HepG2 (cell line): Measurements from ENCODE around the gene LIM2. TPM values are rescaled to one million over a fixed set of nuclear protein-coding genes. Genes with fewer than 3 reads are reported as not detected.

ENCODE experiments used
- ATAC-seq: fragments of 200-7000 bp; cut with Tn5 transposase; 3 replicates; pipeline ENCODE4 v1.9.1; 2020; ENCODE audit warnings: mild to moderate bottlenecking, moderate library complexity
- BruUV-seq: library from RNA; stranded (reverse); fragments of 400-500 nt; replicated peaks from 2 replicates; lab custom pipeline; 2021; lab: Mats Ljungman, UMichigan
- CTCF ChIA-PET: fragments of 300-600 bp; formaldehyde crosslinking; extraction: SDS; loops from one replicate; lab custom pipeline; 2021; ENCODE audit warnings: low total read pairs, inconsistent platforms, low intra/inter-chr PET ratio; lab: Yijun Ruan, JAX
- POLR2A ChIA-PET: fragments of 350-600 bp; sonication (Branson Sonifier 250); formaldehyde crosslinking; loops from one replicate; lab custom pipeline; 2020; ENCODE audit warnings: antibody characterized with exemption, inconsistent platforms; lab: Yijun Ruan, JAX
- DNase-seq: peaks from one replicate; pipeline ENCODE4 v3.0.0-alpha.2; 2015; ENCODE audit warnings: low spot score
- FAIRE-seq: peaks from 3 replicates; lab custom pipeline; 2011; peaks lifted over from hg19 to GRCh38; lab: Jason Lieb, UNC
- H2AFZ ChIP-seq: one replicate; pipeline ENCODE4 v1.6.1; 2011; ENCODE audit warnings: low read length, inconsistent platforms
- H3K27ac ChIP-seq: fragments of 300-600 bp; 3 replicates; pipeline ENCODE4 v1.8.0; 2011; ENCODE audit warnings: mixed run types, mild to moderate bottlenecking, mixed read lengths, low read length, inconsistent platforms; ENCODE audit not compliant: insufficient read depth; ENCODE audit errors: extremely low read length
- H3K27me3 ChIP-seq, 2 experiments: fragments of 200-600 bp in 1 of 2; 2 replicates in 1 of 2; 3 replicates in 1 of 2; pipeline versions ENCODE4 v1.6.0 to v1.8.0; 2011; ENCODE audit warnings: low read length in 2 of 2, mild to moderate bottlenecking in 2 of 2, moderate library complexity in 2 of 2, inconsistent platforms in 1 of 2; ENCODE audit not compliant: insufficient read depth in 2 of 2, control insufficient read depth in 1 of 2
- H3K36me3 ChIP-seq, 2 experiments: fragments of 200-600 bp in 1 of 2; replicated peaks in 1 of 2; 2 replicates in 1 of 2; 3 replicates in 1 of 2; pipeline versions ENCODE4 v1.5.1 to v1.8.0; 2011; ENCODE audit warnings: low read length in 2 of 2, inconsistent platforms in 1 of 2; ENCODE audit not compliant: insufficient read depth in 2 of 2, control insufficient read depth in 1 of 2
- H3K4me1 ChIP-seq: 2 replicates; pipeline ENCODE4 v1.5.1; 2012; ENCODE audit warnings: low read length, inconsistent platforms; ENCODE audit not compliant: insufficient read depth
- H3K4me2 ChIP-seq: 2 replicates; pipeline ENCODE4 v1.6.0; 2011; ENCODE audit warnings: low read depth, low read length, inconsistent platforms
- H3K4me3 ChIP-seq, 3 experiments: fragments of 200-600 bp in 1 of 3; sonication (generic), shearing (Covaris generic) in 1 of 3; replicated peaks in 1 of 3; 2 replicates each; pipeline ENCODE4 v1.5.1; 2011 to 2016; ENCODE audit warnings: low read length in 3 of 3, inconsistent platforms in 2 of 3, low read depth in 2 of 3, mild to moderate bottlenecking in 2 of 3, control low read depth in 1 of 3, mixed read lengths in 1 of 3; ENCODE audit not compliant: insufficient read depth in 1 of 3
- H3K79me2 ChIP-seq: one replicate; pipeline ENCODE4 v1.6.1; 2011; ENCODE audit warnings: low read length, inconsistent platforms; ENCODE audit not compliant: insufficient read depth
- H3K9ac ChIP-seq: 2 replicates; pipeline ENCODE4 v1.6.0; 2011; ENCODE audit warnings: mild to moderate bottlenecking, low read depth, low read length, inconsistent platforms; ENCODE audit not compliant: insufficient read depth
- H3K9me3 ChIP-seq: 2 replicates; pipeline ENCODE4 v1.5.1; 2012; ENCODE audit warnings: mild to moderate bottlenecking, low read length
- H4K20me1 ChIP-seq: 2 replicates; pipeline ENCODE4 v1.6.0; 2011; ENCODE audit warnings: inconsistent platforms, mild to moderate bottlenecking, low read length, moderate library complexity; ENCODE audit not compliant: insufficient read depth
- AHR ChIP-seq: IDR thresholded peaks from 2 replicates; pipeline ENCODE4 v1.6.1; 2018; ENCODE audit warnings: missing genetic modification reagents, missing compliant biosample characterization
- ARNTL ChIP-seq: sonication (generic); formaldehyde crosslinking; IDR thresholded peaks from 2 replicates; pipeline ENCODE4 v1.4.0; 2020; ENCODE audit warnings: mild to moderate bottlenecking, missing genetic modification reagents
- CBX1 ChIP-seq: IDR thresholded peaks from one replicate; pipeline ENCODE4 v1.6.1; 2016; ENCODE audit warnings: antibody characterized with exemption, low read depth
- DR1 ChIP-seq: sonication (generic); formaldehyde crosslinking; IDR thresholded peaks from 2 replicates; pipeline ENCODE4 v1.8.0; 2021; ENCODE audit warnings: mild to moderate bottlenecking, missing genetic modification reagents, inconsistent platforms
- FOXA1 ChIP-seq, 2 experiments: fragments of 450-650 bp in 1 of 2; sonication (generic) in 1 of 2; formaldehyde crosslinking in 1 of 2; IDR thresholded peaks; 2 replicates each; pipeline versions ENCODE4 v1.4.0 to v1.6.1; 2016 to 2020; ENCODE audit warnings: missing genetic modification reagents in 1 of 2
- IRF2 ChIP-seq: IDR thresholded peaks from 2 replicates; pipeline ENCODE4 v1.6.1; 2018; ENCODE audit warnings: missing genetic modification reagents, missing compliant biosample characterization
- MED8 ChIP-seq: sonication (generic); formaldehyde crosslinking; IDR thresholded peaks from 2 replicates; pipeline ENCODE4 v1.8.1; 2023; ENCODE audit warnings: mild to moderate bottlenecking, missing genetic modification reagents; ENCODE audit not compliant: insufficient replicate concordance
- MIXL1 ChIP-seq: IDR thresholded peaks from 2 replicates; pipeline ENCODE4 v1.6.1; 2016
- RXRA ChIP-seq: sonication (generic); formaldehyde crosslinking; IDR thresholded peaks from 2 replicates; pipeline ENCODE4 v1.5.1; 2020; ENCODE audit warnings: missing genetic modification reagents
- TCF7 ChIP-seq: sonication (generic); IDR thresholded peaks from 2 replicates; pipeline ENCODE4 v1.6.1; 2016; ENCODE audit warnings: antibody characterized with exemption, low read depth
- TRIM24 ChIP-seq: sonication (generic); formaldehyde crosslinking; IDR thresholded peaks from 2 replicates; pipeline ENCODE4 v1.8.0; 2022; ENCODE audit warnings: mild to moderate bottlenecking, missing genetic modification reagents
- ZNF230 ChIP-seq: sonication (generic); formaldehyde crosslinking; IDR thresholded peaks from 2 replicates; pipeline ENCODE4 v1.4.0; 2020; ENCODE audit warnings: mild to moderate bottlenecking, missing genetic modification reagents
- ZNF605 ChIP-seq: sonication (generic); formaldehyde crosslinking; IDR thresholded peaks from 2 replicates; pipeline ENCODE4 v1.8.0; 2022; ENCODE audit warnings: mild to moderate bottlenecking, missing genetic modification reagents
- ZNF614 ChIP-seq: IDR thresholded peaks from 2 replicates; pipeline ENCODE4 v1.6.1; 2018; ENCODE audit warnings: missing biosample characterization, missing genetic modification reagents, inconsistent platforms, borderline replicate concordance
- ZNF746 ChIP-seq: sonication (generic); formaldehyde crosslinking; IDR thresholded peaks from 2 replicates; pipeline ENCODE4 v1.8.0; 2022; ENCODE audit warnings: mild to moderate bottlenecking, missing genetic modification reagents
- ZNF749 ChIP-seq: sonication (generic); formaldehyde crosslinking; IDR thresholded peaks from 2 replicates; pipeline ENCODE4 v1.8.0; 2022; ENCODE audit warnings: mild to moderate bottlenecking, missing genetic modification reagents, moderate library complexity, borderline replicate concordance
- ZNF768 ChIP-seq: sonication (generic); formaldehyde crosslinking; IDR thresholded peaks from 2 replicates; pipeline ENCODE4 v1.4.0; 2020; ENCODE audit warnings: missing genetic modification reagents
- ZNF782 ChIP-seq: sonication (generic); formaldehyde crosslinking; IDR thresholded peaks from 2 replicates; pipeline ENCODE4 v1.4.0; 2020; ENCODE audit warnings: missing genetic modification reagents, mild to moderate bottlenecking, borderline replicate concordance
- ZNF816 ChIP-seq: sonication (generic); formaldehyde crosslinking; IDR thresholded peaks from 2 replicates; pipeline ENCODE4 v1.8.0; 2022; ENCODE audit warnings: missing genetic modification reagents, mild to moderate bottlenecking, borderline replicate concordance
- WGBS: methylation state at CpG from one replicate; pipeline ENCODE4 v1.1.6; 2017; ENCODE audit warnings: low lambda C conversion rate; 5-methylcytosine and 5-hydroxymethylcytosine counted together
- in situ Hi-C: cut with HindIII; loops from 2 replicates; pipeline ENCODE4 v1.10.0; 2017; ENCODE audit warnings: low pct_unique_long_range_greater_than_20kb; ENCODE audit not compliant: extremely low pct_ligation_motif_present
- intact Hi-C: fragments of 100-400 bp; cut with micrococcal nuclease; formaldehyde crosslinking; loops from one replicate; pipeline ENCODE4 v1.10.0; 2022; ENCODE audit not compliant: unreplicated experiment
- polyA plus RNA-seq, 8 experiments: library from polyadenylated mRNA; depleted of rRNA in 3 of 8; stranded (reverse) in 7 of 8; unstranded in 1 of 8; fragments of >200 nt; fragmentation: Illumina TruSeq in 4 of 8; extraction: Trizol in 4 of 8; gene quantifications; 2 replicates each; pipeline versions ENCODE4 v1.2.1 to v1.2.3, GENCODE V29; 2011 to 2016; ENCODE audit warnings: low read depth in 4 of 8, missing spikeins in 1 of 8, mixed read lengths in 1 of 8; ENCODE audit not compliant: insufficient read depth in 1 of 8
- total RNA-seq, 5 experiments: library from RNA; depleted of rRNA; stranded (reverse); fragments of >200 nt; fragmentation: Illumina TruSeq; extraction: Trizol; gene quantifications; 2 replicates each; pipeline ENCODE4 v1.2.3, GENCODE V29; 2016; ENCODE audit warnings: low read depth in 1 of 5
- TF ChIP-seq, protein P1 (sequence below): IDR thresholded peaks from 2 replicates; pipeline ENCODE4 v1.6.1; 2016; ENCODE audit warnings: mild to moderate bottlenecking
- TF ChIP-seq, protein P2 (sequence below), 2 experiments: fragments of 450-650 bp in 1 of 2; sonication (generic) in 1 of 2; formaldehyde crosslinking; IDR thresholded peaks; 2 replicates each; pipeline versions ENCODE4 v1.5.0 to v1.8.0; 2020 to 2022; ENCODE audit warnings: mild to moderate bottlenecking in 1 of 2, missing genetic modification reagents in 1 of 2
- TF ChIP-seq, protein P3 (sequence below): sonication (generic); formaldehyde crosslinking; IDR thresholded peaks from 2 replicates; pipeline ENCODE4 v1.5.0; 2020; ENCODE audit warnings: missing genetic modification reagents, mild to moderate bottlenecking, borderline replicate concordance

The LIM2 gene
- total and polyA plus RNA-seq, 2 of the 13 experiments (the other 11 are each of a cell fraction or from before 2014, with no cell fraction given) = 1.3 TPM; not detected in 1

DNA sequence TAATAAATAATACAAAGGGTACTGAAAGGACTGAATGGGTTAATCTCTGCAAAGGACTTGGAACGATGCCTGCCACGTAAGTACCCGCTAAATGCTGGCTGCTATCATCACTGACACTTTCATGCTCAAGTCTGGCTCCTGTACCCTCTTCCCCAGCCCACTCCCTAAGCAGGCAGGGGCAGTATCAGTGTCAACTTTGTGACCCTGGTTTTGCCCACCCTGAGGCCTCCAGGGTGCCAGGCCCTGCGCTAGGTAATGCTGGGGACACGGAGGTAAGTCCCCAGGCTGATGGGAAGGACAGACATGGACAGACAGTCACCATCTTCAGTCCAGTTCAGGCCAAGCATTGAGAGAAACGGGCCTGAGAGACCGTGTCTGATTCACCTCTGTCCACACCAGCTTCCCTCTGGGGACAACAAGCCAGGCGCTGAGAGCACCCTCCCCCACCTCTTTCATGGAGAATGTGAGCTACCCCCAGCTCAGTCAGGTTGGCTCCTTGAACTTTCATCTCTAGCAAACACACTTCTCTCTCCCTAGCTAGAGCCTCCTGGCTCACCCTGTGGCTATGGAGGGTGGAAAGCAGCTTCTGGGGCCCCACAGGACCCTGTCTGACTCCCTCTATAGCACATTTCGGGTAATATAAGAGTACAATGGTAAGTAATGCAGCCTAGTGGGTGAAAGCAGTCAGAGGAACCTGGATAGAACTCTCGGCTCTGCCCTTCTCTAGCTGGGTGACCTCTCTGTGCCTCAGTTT lies 22.4 kb downstream of the LIM2 start:
- Histone ChIP-seq H3K9me3 (no peaks in the 10 kb centered on the region), H4K20me1 (no peaks in the 10 kb centered on the region), H3K79me2 (peaks cover 42% of the 10 kb centered on the region), H3K4me3 (peak overlapping the region; percentile 68 to 90 (median 80)), H3K9ac (peak overlapping the region; percentile 100), H3K27me3 (peaks cover 0 to 4% of the 10 kb centered on the region in 2 experiments; a peak in 2 of 5 replicates), H3K4me1 (peaks cover 61% of the 10 kb centered on the region), H3K27ac (peak overlapping the region; percentile 100), H3K4me2 (peak overlapping the region; percentile 100), H3K36me3 (no peaks in the 10 kb centered on the region), H2AFZ (no peak overlapping the region)
- DNase-seq = peak; percentile 95
- ChIA-PET POLR2A (interaction anchor here (1.0 to 7.8 kb wide), 11 partner anchors 10 to 110 kb away, joined by 3 to 309 read pairs (median 7); partner anchors contain the start of genes C19orf84, LIM2 and VSIG10L), CTCF (no interaction called here)
- no TSS peak for BruUV-seq
- peak; percentile 37 for ATAC-seq
- intact Hi-C loops = no loop called here
- 1% methylated on average over 7 of the region's 10 CpGs for WGBS
- peak; percentile 94 for FAIRE-seq
- in situ Hi-C loops = no loop called here
- TF ChIP-seq ZNF746 (CRISPR knock-in tag) (peak; percentile 8; the same call in 1 of the 2 replicates), ZNF614 (CRISPR knock-in tag) (peak; percentile 60; the same call in 1 of the 2 replicates), FOXA1 (IDR thresholded peaks at IDR 0.05) (no peak), FOXA1 (CRISPR knock-in tag; IDR thresholded peaks at IDR 0.05) (peak; percentile 78), ZNF768 (CRISPR knock-in tag) (peak; percentile 44; the same call in 1 of the 2 replicates), MIXL1 (CRISPR knock-in tag) (peak; percentile 78), ZNF230 (CRISPR knock-in tag) (no peak), CBX1 (peak; percentile 45), IRF2 (CRISPR knock-in tag) (peak; percentile 87), ZNF782 (CRISPR knock-in tag) (no peak), MED8 (peak; percentile 83), AHR (CRISPR knock-in tag) (0 out of 2 replicates have a peak, but pooled peaks have one; percentile 49), TCF7 (0 out of 2 replicates have a peak, but pooled peaks have one; percentile 17), TRIM24 (CRISPR knock-in tag) (0 out of 2 replicates have a peak, but pooled peaks have one; percentile 35), ZNF605 (CRISPR knock-in tag) (peak; percentile 43; the same call in 1 of the 2 replicates), DR1 (CRISPR knock-in tag) (peak; percentile 75), ARNTL (CRISPR knock-in tag) (peak; percentile 30; the same call in 1 of the 2 replicates), RXRA (CRISPR knock-in tag) (peak; percentile 89), ZNF816 (CRISPR knock-in tag) (peak; percentile 86), ZNF749 (CRISPR knock-in tag) (no peak)
- TF ChIP-seq, protein P1, sequence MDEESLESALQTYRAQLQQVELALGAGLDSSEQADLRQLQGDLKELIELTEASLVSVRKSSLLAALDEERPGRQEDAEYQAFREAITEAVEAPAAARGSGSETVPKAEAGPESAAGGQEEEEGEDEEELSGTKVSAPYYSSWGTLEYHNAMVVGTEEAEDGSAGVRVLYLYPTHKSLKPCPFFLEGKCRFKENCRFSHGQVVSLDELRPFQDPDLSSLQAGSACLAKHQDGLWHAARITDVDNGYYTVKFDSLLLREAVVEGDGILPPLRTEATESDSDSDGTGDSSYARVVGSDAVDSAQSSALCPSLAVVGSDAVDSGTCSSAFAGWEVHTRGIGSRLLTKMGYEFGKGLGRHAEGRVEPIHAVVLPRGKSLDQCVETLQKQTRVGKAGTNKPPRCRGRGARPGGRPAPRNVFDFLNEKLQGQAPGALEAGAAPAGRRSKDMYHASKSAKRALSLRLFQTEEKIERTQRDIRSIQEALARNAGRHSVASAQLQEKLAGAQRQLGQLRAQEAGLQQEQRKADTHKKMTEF (CRISPR knock-in tag) = peak; percentile 85; the same call in 1 of the 2 replicates
- TF ChIP-seq, protein P2, sequence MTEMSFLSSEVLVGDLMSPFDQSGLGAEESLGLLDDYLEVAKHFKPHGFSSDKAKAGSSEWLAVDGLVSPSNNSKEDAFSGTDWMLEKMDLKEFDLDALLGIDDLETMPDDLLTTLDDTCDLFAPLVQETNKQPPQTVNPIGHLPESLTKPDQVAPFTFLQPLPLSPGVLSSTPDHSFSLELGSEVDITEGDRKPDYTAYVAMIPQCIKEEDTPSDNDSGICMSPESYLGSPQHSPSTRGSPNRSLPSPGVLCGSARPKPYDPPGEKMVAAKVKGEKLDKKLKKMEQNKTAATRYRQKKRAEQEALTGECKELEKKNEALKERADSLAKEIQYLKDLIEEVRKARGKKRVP (CRISPR knock-in tag; IDR thresholded peaks at IDR 0.05) = 0 out of 4 replicates have a peak, but pooled peaks of 1 of the 2 experiments have one; percentile 7
- TF ChIP-seq, protein P3, sequence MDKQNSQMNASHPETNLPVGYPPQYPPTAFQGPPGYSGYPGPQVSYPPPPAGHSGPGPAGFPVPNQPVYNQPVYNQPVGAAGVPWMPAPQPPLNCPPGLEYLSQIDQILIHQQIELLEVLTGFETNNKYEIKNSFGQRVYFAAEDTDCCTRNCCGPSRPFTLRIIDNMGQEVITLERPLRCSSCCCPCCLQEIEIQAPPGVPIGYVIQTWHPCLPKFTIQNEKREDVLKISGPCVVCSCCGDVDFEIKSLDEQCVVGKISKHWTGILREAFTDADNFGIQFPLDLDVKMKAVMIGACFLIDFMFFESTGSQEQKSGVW = 0 out of 2 replicates have a peak, but pooled peaks have one; percentile 74
